ENCODE results near the gene MCEE. TPM values are rescaled to one million over a fixed set of nuclear protein-coding genes. Genes with fewer than 3 reads are reported as not detected.
"Not testable (repeated sequence)": the region's sequence is repeated elsewhere in the genome, so short reads cannot be mapped to it uniquely, and the experiment has no call there.

The MCEE gene
- total RNA-seq: 10 to 100 TPM in 1 of 2 donors, 1 to 10 TPM in 1; 9.6 to 11.3 TPM
- total RNA-seq: 6.5 to 13.6 reads per million in 2 donors

DNA sequence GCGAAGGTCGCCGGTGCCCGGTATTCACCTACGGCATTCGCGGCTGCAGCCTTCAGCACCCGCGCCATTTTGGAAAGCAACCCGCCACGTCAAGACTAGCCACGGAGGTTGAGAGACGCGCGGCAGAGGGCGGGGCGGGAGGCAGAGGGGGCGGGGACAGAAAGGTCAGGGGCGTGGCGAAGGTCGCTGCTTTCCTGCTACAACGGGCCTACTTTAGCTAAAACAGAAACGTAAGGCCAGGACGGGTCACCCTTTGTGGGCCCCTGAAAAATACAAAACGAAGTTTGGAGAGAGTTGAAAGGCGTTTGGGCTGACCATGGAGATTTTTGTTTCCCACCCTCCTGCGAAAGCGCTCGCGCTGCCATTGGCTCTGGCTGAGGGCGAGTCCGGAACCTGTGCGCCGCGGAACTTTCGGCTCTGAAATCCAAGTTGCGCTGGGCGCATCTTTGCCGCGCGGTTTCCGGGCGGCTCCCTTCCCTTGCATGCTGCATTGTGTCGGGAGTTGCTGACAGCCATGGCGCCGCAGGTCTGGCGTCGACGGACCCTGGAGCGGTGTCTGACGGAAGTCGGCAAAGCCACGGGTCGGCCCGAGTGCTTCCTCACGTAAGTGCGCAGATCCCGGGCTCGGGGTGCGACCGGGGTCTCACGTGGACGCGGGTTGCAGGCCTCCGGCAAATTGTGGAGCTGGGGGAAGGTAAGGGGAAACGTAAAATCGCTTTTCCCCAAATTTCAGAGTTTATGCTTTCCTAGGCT, at the start of gene MCEE, which contains the start of gene MPHOSPH10:
Gene MCEE, minus strand, starts transcription at position 78 of the 753 bp plus-strand sequence. Its CDS starts 10 bp downstream, at position 68.
Gene MPHOSPH10, plus strand, starts transcription at position 483 of the 753 bp plus-strand sequence. Its CDS starts 32 bp downstream, at position 515.
- peak; percentile 91 for ATAC-seq
- H3K27ac Mint-ChIP-seq: no peak within 1 kb of the TSS
- DNase-seq: peak; percentile 78 to 86 (median 82)
- no peak within 1 kb of the TSS for H3K4me3 Mint-ChIP-seq
- H3K27me3 Mint-ChIP-seq: no peaks in the 10 kb centered on the region
- peaks cover 12% of the 10 kb centered on the region for H3K4me1 Mint-ChIP-seq
- H3K36me3 Mint-ChIP-seq (ENCODE audit: low read depth): peaks cover 2% of the 10 kb centered on the region
- no peaks in the 10 kb centered on the region for H3K9me3 ChIP-seq (ENCODE audit: control insufficient read depth, low read length, poor library complexity, severe bottlenecking)

DNA sequence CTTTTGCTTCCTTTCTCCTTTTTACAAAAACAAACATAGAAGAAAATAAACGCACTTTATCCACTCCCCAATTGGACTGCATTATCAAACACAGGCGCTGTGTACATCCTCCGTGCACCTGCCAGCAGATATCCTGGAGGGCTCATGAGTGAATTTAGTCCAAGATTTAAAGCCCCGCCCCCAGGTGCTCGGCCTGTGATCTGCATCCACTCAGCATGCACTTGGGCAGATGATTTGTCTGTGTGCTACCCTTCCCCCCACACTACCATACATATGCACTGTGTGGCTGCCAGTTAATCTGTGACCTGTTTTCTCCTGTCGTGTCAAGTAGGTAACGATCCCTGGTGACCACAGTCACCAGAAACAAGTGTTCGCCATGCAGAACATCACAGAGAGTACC, 48.8 kb upstream of the MCEE start:
- not testable (repeated sequence) for H3K4me3 Mint-ChIP-seq; H3K4me1 Mint-ChIP-seq; H3K36me3 Mint-ChIP-seq (ENCODE audit: low read depth); ATAC-seq; H3K27ac Mint-ChIP-seq; H3K9me3 ChIP-seq (ENCODE audit: control insufficient read depth, low read length, poor library complexity, severe bottlenecking); DNase-seq
- peaks cover 27% of the 10 kb centered on the region for H3K27me3 Mint-ChIP-seq

DNA sequence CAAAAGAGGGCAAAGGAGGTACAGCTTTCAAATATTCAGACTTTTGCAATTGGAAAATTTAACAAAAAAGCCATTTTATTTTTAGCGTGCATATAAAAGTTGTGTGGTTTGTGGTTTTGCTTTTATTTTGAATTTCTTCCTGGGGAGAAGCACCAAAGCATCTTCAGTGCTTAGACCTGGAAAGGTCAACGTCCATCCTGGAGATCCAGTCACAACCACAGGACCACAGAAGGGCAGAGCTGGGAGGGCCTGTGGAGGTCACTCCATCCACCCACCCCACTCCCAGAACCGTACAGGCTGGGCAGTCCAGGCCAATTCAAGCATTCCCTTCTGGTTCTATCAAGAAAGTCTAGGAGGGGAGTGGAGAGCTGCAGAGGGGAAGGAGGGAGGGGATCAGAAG, 44.2 kb upstream of the MCEE start:
- ATAC-seq (no peak), DNase-seq (no peak)
- peaks cover 7% of the 10 kb centered on the region for H3K36me3 Mint-ChIP-seq (ENCODE audit: low read depth)
- H3K27me3 Mint-ChIP-seq: peaks cover 33% of the 10 kb centered on the region
- H3K4me1 Mint-ChIP-seq: peaks cover 12% of the 10 kb centered on the region
- no peaks in the 10 kb centered on the region for H3K9me3 ChIP-seq (ENCODE audit: control insufficient read depth, low read length, poor library complexity, severe bottlenecking)
- H3K27ac Mint-ChIP-seq: no peak overlapping the region
- H3K4me3 Mint-ChIP-seq: no peak overlapping the region

DNA sequence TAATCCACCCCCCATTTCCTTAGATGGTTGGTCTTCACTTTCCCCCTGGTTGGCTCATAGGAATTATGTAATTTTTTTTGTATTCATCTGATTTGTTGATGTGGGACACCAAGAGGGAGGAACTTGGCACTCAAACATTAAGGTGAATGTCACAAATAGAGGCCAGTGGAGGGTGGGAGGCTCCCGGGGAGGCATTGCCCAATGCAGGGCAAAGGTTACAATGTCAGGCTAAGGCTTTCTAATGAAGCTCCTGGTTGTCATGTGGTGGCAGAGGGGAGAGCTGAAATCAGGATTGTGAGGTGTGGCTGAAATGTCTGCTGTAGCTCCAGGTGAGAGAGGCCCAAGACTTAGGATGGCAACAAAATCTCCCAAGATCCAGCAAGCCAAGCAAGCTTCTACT, 43.1 kb upstream of the MCEE start:
- DNase-seq (no peak), ATAC-seq (no peak)
- H3K9me3 ChIP-seq (ENCODE audit: control insufficient read depth, low read length, poor library complexity, severe bottlenecking): no peaks in the 10 kb centered on the region
- Mint-ChIP-seq H3K36me3 (ENCODE audit: low read depth) (peaks cover 6% of the 10 kb centered on the region), H3K27ac (no peak overlapping the region), H3K27me3 (peaks cover 30% of the 10 kb centered on the region), H3K4me3 (no peak overlapping the region), H3K4me1 (peaks cover 12% of the 10 kb centered on the region)

DNA sequence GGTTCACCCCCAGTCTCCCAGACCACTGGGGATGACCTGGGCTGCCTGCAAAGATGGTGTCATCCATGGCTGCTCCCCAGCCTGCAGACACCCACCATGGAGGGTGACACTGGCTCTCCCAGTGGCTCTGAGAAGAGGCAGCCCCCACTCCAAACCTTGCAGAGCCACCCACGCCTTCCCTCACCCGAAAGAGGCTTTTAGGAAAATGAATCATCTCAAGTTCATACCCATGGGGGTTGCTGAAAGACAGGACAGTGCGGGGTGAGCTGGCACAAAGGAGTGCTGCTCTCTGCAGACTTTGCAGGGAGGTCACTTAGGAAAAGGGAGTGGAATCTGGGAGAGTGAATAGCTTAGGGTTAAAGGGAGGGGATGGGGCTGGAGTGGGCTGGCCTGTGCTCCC, 36.8 kb upstream of the MCEE start:
- no peaks in the 10 kb centered on the region for H3K4me1 Mint-ChIP-seq
- ATAC-seq: no peak
- H3K36me3 Mint-ChIP-seq (ENCODE audit: low read depth): no peaks in the 10 kb centered on the region
- peaks cover 38% of the 10 kb centered on the region for H3K27me3 Mint-ChIP-seq
- H3K9me3 ChIP-seq (ENCODE audit: control insufficient read depth, low read length, poor library complexity, severe bottlenecking): no peaks in the 10 kb centered on the region
- no peak overlapping the region for H3K4me3 Mint-ChIP-seq
- no peak for DNase-seq
- no peak overlapping the region for H3K27ac Mint-ChIP-seq

DNA sequence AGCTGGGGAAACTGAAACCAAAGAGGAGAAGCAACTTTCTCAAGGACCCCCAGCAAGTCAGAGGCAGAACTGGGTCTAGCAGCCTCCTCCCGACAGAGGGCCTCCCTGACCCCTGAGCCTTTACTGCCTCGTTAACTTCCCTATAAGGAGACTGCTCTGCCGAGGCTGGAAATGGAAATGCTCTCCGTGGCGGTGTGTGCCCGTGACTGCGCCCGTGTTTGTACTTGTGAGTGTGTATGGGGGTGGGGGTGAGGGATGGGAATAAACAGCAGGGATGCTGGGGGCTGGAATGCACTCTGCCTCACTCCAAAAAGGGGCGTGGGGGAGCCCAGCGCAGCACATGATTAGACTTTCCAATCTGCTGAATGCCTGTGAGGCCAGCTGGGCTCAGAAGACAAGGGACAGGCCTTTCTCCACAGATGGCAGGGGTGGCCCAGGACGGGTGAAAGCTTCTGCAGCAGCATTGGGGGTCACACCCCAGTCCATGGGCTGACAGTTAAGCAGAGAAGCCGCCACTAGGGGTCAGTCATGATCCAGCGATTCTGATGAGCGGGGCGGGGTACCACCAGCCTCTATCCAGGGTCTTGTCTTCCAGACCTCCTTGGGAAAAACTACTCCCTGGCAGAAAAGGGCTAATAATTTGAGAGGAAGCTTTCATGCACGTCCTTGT, 27.2 kb upstream of the MCEE start:
- Mint-ChIP-seq H3K27me3 (peaks cover 34% of the 10 kb centered on the region), H3K27ac (no peak overlapping the region)
- ATAC-seq: peak; percentile 71

DNA sequence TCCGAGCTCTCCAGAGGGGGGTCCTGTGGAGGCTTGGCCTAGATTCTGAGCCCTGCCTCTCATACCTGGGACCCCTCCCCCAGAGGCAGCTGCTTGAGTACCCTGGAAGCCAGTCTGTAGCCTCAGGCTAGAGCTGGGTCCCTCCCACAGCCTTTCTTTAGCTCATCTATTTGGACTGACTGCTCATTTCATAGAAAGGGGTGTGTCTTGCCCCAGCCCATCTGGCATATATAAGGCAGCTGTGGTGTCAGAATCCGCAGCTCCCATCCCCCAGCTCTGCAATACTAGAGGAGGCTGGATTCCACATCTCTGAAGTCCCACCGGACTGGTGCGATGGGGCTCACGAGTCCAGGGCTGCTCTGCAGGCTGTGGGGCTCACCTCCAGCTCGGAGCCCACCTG, 26.5 kb upstream of the MCEE start:
- peaks cover 30% of the 10 kb centered on the region for H3K27me3 Mint-ChIP-seq
- DNase-seq (no peak), ATAC-seq (no peak)
- H3K36me3 Mint-ChIP-seq (ENCODE audit: low read depth): no peaks in the 10 kb centered on the region
- H3K27ac Mint-ChIP-seq: no peak overlapping the region
- H3K4me1 Mint-ChIP-seq: peaks cover 13% of the 10 kb centered on the region
- no peaks in the 10 kb centered on the region for H3K9me3 ChIP-seq (ENCODE audit: control insufficient read depth, low read length, poor library complexity, severe bottlenecking)
- H3K4me3 Mint-ChIP-seq: no peak overlapping the region

More for the DNA sequence above, 27.2 kb upstream of the MCEE start:
- no peaks in the 10 kb centered on the region for H3K36me3 Mint-ChIP-seq (ENCODE audit: low read depth)
- peaks cover 10% of the 10 kb centered on the region for H3K4me1 Mint-ChIP-seq
- H3K9me3 ChIP-seq (ENCODE audit: control insufficient read depth, low read length, poor library complexity, severe bottlenecking): no peaks in the 10 kb centered on the region
- DNase-seq: peak; percentile 19 to 44 (median 26)
- H3K4me3 Mint-ChIP-seq: peak overlapping the region; percentile 67

DNA sequence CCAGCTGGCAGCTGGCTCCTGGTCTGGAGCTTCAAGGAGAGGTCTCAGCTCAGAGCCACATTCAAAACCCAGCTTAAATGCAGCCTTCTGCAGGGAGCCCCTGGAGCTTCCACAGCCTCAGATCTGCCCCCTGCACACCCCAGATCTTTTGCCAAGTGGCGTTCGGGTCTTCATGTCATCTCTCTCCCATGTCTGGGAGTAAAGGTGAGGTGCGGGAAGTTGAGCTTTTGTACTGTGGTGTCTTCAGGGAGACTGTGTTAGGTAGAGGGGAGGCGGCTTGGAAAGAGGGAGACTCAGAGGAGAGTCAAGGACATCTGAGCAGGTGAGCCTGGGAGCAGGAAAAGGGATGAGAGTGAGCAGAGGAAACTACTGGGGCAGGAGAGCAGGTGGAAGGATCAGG, 25.8 kb upstream of the MCEE start:
- Mint-ChIP-seq H3K36me3 (ENCODE audit: low read depth) (no peaks in the 10 kb centered on the region), H3K27ac (no peak overlapping the region), H3K4me3 (no peak overlapping the region), H3K27me3 (peaks cover 30% of the 10 kb centered on the region), H3K4me1 (peaks cover 13% of the 10 kb centered on the region)
- DNase-seq (no peak), ATAC-seq (no peak)
- no peaks in the 10 kb centered on the region for H3K9me3 ChIP-seq (ENCODE audit: control insufficient read depth, low read length, poor library complexity, severe bottlenecking)

DNA sequence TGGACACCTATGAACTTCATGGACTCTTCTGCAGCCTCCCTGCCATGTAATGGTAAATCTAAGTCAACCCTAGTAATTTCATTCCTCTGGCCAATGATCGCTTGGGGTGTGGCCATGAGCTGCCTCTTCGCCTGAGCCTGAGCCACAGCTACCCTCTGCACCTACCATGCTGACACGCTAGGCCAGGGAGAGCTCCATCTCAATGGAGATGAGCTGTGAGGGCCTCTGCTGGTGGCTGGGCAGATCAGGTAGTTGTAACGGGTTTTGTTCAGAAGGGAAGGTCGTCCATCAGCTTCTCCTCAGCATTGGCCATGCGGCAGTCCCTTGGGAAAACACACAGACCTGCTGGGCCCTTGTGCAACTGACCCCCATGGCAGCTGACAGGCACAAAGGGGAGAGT, 24.8 kb upstream of the MCEE start:
- no peak for DNase-seq
- Mint-ChIP-seq H3K36me3 (ENCODE audit: low read depth) (peaks cover 4% of the 10 kb centered on the region), H3K4me1 (peaks cover 13% of the 10 kb centered on the region), H3K27me3 (peaks cover 30% of the 10 kb centered on the region), H3K4me3 (no peak overlapping the region), H3K27ac (no peak overlapping the region)
- peak; percentile 53 for ATAC-seq
- H3K9me3 ChIP-seq (ENCODE audit: control insufficient read depth, low read length, poor library complexity, severe bottlenecking): no peaks in the 10 kb centered on the region

DNA sequence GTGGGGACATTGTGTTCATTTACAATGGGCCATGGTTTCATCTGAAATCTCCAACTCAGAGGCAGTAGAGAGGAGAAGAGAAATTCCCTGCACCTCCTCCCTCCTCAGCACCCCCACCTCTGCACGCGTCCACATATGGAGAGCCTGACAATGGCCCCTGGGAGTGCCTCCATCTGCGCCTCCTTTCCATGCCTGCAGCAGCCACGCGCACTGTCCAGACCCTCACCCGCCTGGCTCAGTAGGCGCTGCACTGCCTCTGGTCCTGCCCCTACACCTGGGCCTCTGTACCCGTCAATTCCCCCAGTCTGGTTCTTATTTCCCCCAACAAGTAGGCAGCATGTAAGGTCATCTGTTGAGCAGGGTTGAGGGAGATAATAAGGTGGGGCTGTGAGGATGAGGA, 24.2 kb upstream of the MCEE start:
- peaks cover 11% of the 10 kb centered on the region for H3K4me1 Mint-ChIP-seq
- no peak overlapping the region for H3K27ac Mint-ChIP-seq
- ATAC-seq: no peak
- peaks cover 30% of the 10 kb centered on the region for H3K27me3 Mint-ChIP-seq
- no peak overlapping the region for H3K4me3 Mint-ChIP-seq
- H3K36me3 Mint-ChIP-seq (ENCODE audit: low read depth): peaks cover 4% of the 10 kb centered on the region
- H3K9me3 ChIP-seq (ENCODE audit: control insufficient read depth, low read length, poor library complexity, severe bottlenecking): no peaks in the 10 kb centered on the region
- no peak for DNase-seq

DNA sequence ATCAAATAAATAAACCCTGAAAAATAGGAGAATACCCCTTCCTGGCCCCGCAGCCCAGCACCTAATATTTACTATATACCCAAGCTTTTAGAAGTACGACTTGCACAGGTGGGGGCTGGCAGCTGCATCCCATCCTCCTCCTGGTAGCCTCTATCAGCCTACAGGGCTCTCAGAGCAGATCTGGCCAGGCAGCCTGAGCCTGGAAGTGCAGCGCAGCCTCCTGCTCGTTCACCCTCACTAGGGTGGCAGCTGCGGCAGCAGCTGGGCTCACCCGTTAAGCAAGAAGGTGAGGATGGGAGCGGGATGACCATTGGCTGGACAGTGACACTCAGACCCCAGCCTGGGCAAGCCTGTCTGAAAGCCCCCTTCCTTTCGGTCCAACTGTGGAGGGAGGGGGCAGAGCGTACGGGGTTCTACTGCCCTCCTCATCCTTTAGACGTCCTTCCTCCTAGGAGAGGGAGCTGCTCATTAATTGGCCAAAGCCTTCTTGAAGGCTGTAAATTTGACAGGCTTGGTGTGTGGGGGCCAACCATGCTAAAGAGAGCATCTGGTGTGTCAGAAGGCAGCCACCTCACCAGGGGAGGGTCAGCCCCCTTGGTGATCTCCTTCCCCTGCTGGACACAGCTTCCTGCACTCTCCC, 23.7 kb upstream of the MCEE start:
- H3K27me3 Mint-ChIP-seq: peaks cover 30% of the 10 kb centered on the region
- DNase-seq (no peak), ATAC-seq (no peak)
- no peaks in the 10 kb centered on the region for H3K9me3 ChIP-seq (ENCODE audit: control insufficient read depth, low read length, poor library complexity, severe bottlenecking)
- H3K4me1 Mint-ChIP-seq: peaks cover 11% of the 10 kb centered on the region
- no peak overlapping the region for H3K27ac Mint-ChIP-seq
- no peak overlapping the region for H3K4me3 Mint-ChIP-seq
- H3K36me3 Mint-ChIP-seq (ENCODE audit: low read depth): peaks cover 4% of the 10 kb centered on the region

DNA sequence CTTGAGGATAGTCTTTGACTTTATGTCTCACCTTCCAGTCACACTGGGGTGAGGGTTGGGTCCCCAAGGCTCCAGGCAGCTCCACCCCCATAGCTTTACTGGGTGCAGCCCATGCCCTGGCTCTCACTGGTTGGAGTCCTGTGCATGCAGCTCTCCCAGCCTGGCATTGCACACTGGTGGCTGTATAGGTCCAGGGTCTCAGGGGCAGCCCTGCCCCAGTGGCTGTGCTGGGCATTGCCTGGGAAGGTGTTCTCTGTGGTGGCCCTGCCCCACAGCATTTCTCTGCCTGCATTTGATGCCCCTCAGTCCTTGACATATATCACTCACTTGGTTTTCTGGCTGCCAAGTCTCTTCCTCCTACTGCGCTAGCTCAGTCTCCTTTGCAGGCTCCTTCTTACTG, 21.6 kb upstream of the MCEE start:
- H3K9me3 ChIP-seq (ENCODE audit: control insufficient read depth, low read length, poor library complexity, severe bottlenecking): no peaks in the 10 kb centered on the region
- peaks cover 6% of the 10 kb centered on the region for H3K4me1 Mint-ChIP-seq
- no peak overlapping the region for H3K27ac Mint-ChIP-seq
- H3K27me3 Mint-ChIP-seq: peaks cover 18% of the 10 kb centered on the region
- no peak overlapping the region for H3K4me3 Mint-ChIP-seq
- no peak for DNase-seq
- ATAC-seq: peak; percentile 21
- H3K36me3 Mint-ChIP-seq (ENCODE audit: low read depth): peaks cover 6% of the 10 kb centered on the region

DNA sequence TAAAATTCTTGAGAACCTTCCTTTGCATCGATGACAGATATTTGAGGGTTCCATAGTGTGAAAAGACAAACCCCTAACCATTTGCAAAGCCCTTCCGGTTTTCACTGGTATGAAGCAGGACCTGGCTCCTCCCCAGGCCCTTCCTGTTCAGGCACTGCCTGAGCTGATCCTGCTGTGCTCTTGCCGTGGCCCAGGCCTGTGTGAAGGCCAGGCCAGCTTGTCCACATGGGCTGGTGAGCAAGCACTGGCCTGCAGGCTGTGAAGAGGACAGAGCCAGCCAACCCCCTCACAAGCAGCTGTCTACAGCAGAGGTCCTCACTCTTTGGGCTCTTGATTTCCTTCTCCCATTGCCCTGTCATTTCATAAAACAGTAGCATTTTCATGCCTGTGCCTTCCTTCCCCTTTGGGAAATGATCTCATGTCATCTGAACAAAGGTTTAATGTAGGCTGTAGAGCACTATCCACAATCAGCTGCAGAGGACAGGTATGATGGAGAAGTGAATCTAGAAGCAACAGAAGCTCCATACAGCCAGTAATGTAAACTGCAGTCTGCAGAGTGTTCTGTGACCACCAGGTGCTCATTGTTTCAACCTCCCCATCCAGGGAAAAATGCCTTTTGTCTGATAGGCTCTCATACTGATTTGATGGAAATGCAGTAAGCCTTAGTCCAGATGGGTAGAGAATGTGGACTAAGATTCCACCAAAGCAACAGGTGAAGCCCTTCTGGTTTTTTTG, 20.2 kb upstream of the MCEE start:
- peaks cover 9% of the 10 kb centered on the region for H3K4me1 Mint-ChIP-seq
- no peak overlapping the region for H3K27ac Mint-ChIP-seq
- peaks cover 11% of the 10 kb centered on the region for H3K36me3 Mint-ChIP-seq (ENCODE audit: low read depth)
- no peak for DNase-seq
- no peaks in the 10 kb centered on the region for H3K9me3 ChIP-seq (ENCODE audit: control insufficient read depth, low read length, poor library complexity, severe bottlenecking)
- H3K4me3 Mint-ChIP-seq: no peak overlapping the region
- peaks cover 8% of the 10 kb centered on the region for H3K27me3 Mint-ChIP-seq
- ATAC-seq: no peak

All from T-helper 17 cell (primary cell).